GM12801 (cell line): ENCODE results near the gene CYRIA.

Source experiments
- TF ChIP-seq, protein P1 (sequence below): IDR thresholded peaks from one replicate; pipeline ENCODE4 v1.5.1; 2011; ENCODE audit warnings: control low read depth; ENCODE audit not compliant: insufficient read length; ENCODE audit errors: extremely low read depth

The CYRIA gene

DNA sequence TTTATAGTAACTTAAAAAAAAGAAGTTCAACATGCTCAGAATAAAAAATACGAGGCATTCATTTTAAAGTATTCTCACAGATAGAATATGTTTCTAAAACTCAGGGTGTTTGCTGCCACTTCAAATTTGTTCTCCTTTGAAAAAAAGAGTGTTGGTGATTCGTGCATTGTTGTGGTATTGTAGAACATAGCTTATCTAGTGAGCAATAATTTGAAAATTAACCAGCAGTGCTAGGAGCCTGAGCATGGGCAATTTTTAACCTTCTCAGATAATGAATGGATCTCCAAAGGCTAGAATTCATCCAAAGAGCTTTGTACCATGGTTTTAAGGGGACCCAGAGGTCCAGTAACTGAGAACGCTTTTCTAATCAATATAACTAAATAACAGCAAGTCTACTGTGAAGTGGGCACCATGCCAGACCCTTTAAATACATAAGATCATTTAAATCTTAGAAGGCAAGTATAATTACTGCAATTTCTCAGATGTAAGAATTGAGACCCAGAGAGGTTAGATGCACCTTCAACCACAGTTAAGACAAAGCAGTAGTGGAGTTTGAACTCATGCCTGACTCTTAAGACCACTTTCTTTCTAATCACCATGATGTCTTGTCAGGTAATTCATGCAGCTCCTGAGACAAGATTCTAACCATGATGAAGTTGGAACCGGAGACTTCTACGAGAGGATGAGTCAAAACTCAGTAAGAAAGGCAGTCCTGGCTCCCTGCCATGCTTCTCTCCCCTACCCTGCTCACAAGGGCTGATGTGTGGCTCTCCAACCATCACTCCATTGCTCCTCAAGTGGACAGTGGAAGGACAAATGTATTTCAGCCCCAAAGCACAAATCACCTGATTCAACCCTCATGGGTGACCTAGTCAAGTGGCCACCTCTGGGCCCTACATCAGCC lies 3.4 kb downstream of the CYRIA start:
- TF ChIP-seq, protein P1, sequence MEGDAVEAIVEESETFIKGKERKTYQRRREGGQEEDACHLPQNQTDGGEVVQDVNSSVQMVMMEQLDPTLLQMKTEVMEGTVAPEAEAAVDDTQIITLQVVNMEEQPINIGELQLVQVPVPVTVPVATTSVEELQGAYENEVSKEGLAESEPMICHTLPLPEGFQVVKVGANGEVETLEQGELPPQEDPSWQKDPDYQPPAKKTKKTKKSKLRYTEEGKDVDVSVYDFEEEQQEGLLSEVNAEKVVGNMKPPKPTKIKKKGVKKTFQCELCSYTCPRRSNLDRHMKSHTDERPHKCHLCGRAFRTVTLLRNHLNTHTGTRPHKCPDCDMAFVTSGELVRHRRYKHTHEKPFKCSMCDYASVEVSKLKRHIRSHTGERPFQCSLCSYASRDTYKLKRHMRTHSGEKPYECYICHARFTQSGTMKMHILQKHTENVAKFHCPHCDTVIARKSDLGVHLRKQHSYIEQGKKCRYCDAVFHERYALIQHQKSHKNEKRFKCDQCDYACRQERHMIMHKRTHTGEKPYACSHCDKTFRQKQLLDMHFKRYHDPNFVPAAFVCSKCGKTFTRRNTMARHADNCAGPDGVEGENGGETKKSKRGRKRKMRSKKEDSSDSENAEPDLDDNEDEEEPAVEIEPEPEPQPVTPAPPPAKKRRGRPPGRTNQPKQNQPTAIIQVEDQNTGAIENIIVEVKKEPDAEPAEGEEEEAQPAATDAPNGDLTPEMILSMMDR, result no peak

DNA sequence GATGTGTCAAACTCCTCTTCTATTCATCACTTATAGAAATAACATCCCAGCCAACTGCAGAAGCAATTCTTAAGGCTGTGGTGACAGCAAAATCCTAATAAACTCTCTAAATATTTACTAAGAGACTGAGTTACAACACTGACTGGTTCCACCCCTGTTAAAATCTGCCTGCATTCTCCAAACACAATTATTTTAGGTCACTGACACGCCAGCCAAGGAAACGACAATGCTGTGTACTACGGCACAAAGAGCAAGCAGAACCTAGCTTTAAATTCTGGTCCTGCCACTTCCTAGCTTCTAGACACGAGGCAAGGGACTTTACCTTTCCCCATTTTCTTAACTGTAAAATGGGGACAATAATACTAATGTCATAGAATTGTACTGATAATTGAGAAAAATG lies 4.1 kb downstream of the CYRIA start:
- TF ChIP-seq, protein P1, result no peak

- TF ChIP-seq, protein P1, result no peak
Observed at GRCh38 chr2:16660556-16660955, 5.1 kb downstream of the CYRIA start.

DNA sequence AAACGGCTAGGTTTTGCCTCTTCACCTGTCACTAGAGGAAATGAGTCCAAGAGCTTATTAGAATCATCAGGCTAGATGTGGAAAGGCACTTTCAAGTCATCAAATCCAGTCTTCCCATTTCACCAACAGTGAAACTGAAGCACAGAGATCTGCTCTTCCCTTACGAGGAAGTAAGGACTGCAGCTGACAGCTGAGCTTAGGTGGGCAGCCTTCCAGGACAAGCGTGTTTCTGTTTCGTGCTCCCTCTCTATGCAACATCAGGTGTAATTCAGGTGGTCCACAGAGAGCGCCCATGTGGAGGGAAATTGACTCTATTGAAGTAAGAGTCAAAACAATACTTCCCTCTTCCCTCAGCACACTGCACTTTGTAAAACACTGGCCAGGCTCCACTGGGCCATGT lies 5.5 kb downstream of the CYRIA start:
- TF ChIP-seq, protein P1, result no peak

DNA sequence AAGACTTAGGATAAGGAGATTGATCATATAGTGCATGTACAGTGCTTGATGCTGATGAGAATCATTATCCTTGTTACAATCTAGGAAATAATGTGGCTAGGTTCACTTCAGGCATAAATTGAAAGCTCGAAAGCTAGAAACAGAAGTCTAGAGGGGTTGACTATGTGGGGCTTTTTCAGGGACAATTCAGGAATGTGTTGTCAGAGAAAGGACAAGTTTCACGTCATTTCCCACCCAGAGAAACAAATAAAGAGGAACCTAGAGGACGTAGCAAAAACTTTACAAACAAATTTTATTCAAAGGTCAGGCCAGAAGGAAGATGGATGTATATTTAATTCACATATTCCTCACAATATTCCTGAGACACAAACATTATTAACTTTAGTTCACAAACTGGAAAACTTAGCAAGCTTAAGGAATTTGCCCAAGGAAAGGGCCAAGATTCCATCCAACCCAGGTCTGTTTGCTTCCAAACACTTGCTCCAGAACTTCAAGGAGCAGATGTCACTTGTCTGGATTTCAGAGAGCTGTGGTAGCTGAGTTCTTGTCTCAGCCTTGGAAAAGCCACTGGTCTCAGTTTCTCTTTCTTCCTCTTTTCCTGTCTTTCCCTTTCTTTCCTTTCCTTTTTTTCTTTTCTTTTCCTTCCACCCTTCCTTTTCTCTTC lies 7.4 kb downstream of the CYRIA start:
- TF ChIP-seq, protein P1, result no peak

GRCh38 chr2:16657671-16658070 lies 8.0 kb downstream of the CYRIA start:
- TF ChIP-seq, protein P1, result no peak

DNA sequence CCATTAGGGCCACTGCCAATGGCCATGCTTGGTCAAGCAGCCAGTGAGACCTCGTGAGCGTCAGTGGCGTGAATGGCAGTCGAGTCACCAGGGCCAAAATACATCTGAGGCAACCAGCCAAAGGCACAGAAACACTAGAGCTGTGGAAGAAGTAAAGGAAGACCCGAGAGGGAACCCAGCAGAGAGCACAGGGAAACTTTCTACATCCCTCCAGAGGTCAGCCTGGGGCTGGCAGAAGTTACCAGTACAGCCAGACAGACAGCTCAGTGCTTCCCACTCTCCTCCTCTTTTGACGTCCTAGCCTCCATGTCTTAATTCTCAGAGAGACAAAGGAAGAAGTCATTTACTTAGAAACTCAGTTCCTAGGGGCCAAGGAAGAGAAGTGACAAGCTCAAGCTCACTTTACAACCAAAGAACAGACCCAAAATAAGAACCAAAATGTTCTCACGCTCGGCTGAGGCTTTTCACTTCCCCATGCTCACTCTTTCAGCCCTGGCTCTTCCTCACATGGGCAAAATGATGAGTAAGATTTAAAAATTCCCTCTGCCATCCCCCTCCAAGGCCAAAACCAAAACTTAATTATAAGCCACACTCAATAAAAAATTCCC lies 8.7 kb downstream of the CYRIA start:
- TF ChIP-seq, protein P1, result no peak
